Frontal cortex (tissue), 4 donors: ENCODE results near the gene DCST1. TPM values are rescaled to one million over a fixed set of nuclear protein-coding genes. Genes with fewer than 3 reads are reported as not detected.
A peak's percentile ranks its signal among the peaks of the same experiment; 100 is the strongest.

Experiments used
- DNase-seq, 2 donors: peaks; one replicate each; pipeline ENCODE4 v3.0.0; 2012; ENCODE audit warnings: low spot score in 2 of 2
- FAIRE-seq: peaks from 2 replicates; lab custom pipeline; 2012; peaks lifted over from hg19 to GRCh38; lab: Jason Lieb, UNC
- total RNA-seq: library from RNA; depleted of rRNA; stranded (reverse); fragments of >200 nt; gene quantifications from one replicate; pipeline ENCODE4 v1.2.3, GENCODE V29; 2014
- donor health status: control.
- donor health status: control.
- donor health status: control.

The DCST1 gene
- total RNA-seq, 1 donor from 2014 or later = not detected

DNA sequence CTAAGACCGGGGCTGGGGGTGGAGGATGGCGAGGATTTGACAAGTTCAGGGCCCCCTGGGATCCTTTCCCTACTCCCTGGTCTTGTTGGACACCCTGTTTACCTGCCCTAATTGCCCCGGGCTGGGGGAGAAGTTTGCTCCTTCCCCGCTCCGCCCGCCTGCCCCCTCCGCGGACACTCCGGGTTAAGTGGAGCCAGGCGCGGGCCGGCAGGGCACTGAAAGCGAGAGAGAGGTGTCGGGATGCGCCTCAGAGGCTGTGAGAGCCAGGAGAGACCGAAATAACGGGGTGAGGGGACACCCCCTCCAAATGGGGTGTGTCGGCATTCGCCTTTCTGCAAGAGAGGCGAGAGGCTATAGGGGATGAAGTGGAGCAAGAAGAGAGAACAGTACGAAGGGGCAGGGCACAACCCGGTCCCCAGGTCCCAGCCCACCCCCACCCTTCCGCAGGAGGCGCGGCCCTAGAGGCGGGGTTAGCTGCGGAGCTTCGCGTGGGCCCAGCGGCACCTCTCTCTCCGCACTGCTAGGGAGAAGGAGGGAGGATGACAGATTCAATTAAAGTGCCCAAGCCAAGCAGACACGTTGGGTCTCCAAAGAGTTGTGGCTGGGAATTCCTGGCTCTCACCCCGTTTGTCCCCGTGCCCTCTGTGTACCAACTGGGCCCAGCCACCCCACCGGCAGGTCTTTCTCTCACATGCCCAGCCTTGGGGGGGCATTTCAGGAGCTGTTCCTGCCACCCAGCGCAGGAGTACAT is 48.9 kb downstream of the DCST1 start:
- FAIRE-seq = no peak
- peak in 1 of 2 donors; percentile 44 for DNase-seq

DNA sequence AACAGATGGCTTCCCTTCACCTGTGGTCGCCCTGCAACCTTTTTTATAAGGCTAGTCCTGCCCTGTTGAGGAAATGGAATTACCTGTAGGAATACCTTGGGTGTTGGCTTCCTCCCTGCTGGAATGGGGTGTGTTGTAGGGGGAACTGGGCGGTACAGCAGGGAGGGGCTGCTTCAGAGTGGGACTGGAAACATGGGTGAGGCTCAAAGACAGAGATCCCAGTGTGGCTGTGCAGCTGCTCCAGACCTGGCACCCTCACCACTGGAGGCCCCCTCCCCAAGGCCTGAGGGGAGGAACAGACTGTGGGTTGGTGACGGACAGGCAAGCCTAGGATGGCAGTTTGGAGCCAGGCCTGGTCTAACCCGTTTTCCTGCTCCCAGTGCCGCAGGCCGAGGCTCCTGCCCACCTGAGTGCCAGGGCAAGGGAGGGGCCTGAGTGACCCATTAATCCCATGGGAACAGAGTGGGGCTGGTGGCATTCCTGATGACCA is 49.5 kb downstream of the DCST1 start:
- FAIRE-seq (no peak), DNase-seq (peak in 1 of 2 donors; percentile 26)

DNA sequence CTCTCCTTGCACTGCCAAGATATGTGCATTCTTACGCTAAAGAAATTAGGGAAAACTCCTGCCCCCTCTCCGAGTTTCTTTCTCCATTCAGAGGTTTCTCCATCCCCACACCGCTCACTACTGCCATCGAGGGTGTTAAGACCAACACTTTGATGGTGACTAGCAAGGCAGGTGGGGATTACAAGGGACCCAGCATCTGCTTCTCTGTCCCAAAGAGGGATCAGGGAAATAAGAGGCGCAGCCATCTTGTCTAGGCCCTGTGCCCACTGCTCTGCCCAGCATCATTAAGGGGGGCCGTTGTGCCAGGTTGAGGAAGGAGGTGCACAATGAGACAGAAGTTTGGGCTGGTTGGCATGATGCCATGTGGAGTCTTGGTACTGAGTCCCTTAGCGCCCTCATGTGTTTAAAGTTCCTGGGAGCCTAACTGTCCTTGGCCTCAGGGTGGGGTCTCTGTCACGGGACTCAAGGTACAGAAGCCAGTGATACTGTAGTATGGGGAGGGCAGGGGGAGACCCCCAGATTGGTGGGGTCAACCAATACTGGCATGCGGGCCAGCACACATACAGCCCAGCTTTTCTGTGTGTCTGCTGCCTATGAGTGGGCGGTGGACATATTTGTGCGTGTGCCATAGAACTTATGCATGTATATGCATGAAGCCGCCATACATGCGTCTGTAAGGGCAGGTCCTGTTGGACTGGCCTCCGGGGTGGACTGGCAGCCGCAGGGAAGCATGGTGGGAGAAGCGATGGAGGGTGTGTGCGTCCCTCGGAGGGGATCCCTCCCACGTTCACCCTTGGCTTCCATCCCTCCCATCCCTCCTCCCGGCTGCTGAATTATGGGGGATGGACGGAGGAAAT is 50.5 kb downstream of the DCST1 start:
- FAIRE-seq = no peak
- peak in 1 of 2 donors; percentile 54 for DNase-seq

DNA sequence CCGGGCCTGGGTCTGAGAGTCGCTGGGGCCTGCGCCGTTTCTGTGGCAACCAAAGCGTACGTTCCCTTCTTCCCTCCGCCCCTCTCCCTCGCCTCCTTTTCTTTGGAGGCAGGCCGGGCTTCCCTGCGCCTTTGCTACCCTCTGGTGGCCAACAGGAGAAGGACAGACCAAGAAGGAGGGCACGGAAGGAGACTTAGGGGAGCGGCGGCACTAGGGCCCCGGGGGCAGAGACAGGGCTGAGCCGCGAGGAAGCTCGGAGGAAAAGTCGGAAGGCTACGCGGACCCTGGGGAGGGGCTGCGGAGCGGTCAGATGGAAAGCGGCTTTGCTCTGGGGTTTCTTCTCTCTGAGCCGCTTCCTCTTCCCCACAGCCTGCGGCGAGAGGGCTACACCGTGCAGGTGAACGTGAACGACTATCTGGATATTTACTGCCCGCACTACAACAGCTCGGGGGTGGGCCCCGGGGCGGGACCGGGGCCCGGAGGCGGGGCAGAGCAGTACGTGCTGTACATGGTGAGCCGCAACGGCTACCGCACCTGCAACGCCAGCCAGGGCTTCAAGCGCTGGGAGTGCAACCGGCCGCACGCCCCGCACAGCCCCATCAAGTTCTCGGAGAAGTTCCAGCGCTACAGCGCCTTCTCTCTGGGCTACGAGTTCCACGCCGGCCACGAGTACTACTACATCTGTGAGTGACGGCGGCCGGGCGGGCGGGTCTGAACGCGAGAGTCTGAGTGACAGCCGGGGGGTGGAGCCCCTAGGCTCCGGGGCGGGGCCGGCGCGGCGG is 51.3 kb downstream of the DCST1 start:
- no peak for FAIRE-seq
- peak; percentile 96 for DNase-seq

DNA sequence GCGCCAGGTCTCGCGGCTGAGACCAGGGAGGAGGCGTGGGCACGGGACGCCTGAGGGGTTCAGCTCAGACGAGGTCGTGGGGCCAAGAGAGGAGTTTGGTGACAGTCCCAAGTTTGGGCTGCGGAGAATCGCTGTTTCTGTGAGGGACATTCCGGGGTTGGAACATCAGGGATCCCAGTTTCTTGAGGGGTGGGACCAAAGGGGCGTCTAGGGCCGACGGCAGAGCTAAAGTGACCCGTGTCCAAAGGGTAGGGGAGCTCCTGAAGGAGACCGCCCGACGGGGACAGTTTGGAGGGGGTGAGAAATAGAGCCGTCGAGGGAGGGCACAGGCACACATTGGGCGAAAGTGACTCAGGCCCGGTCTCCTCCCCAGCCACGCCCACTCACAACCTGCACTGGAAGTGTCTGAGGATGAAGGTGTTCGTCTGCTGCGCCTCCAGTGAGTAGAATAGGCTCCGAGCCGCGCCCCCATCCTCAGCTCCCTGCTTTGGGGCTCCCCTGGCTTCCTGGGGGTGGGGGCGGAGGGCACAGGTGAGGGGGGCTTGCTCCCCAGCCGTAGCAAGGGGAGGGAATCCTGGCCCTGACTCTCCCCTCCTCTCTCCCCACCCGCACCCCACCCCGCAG is 52.0 kb downstream of the DCST1 start:
- peak in 1 of 2 donors; percentile 44 for DNase-seq
- FAIRE-seq = no peak

DNA sequence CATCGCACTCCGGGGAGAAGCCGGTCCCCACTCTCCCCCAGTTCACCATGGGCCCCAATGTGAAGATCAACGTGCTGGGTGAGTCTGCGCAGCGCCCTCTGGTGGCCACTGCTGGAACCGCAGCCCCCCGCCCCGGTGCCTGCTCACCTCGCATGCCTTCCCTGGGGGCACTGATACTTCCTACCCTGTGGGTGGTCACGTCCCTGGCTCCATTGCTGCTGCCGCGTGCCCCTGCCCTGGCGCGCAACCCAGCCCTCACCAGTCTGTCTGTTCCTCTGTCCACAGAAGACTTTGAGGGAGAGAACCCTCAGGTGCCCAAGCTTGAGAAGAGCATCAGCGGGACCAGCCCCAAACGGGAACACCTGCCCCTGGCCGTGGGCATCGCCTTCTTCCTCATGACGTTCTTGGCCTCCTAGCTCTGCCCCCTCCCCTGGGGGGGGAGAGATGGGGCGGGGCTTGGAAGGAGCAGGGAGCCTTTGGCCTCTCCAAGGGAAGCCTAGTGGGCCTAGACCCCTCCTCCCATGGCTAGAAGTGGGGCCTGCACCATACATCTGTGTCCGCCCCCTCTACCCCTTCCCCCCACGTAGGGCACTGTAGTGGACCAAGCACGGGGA is 52.6 kb downstream of the DCST1 start:
- no peak for FAIRE-seq
- DNase-seq = peak in 1 of 2 donors; percentile 76

DNA sequence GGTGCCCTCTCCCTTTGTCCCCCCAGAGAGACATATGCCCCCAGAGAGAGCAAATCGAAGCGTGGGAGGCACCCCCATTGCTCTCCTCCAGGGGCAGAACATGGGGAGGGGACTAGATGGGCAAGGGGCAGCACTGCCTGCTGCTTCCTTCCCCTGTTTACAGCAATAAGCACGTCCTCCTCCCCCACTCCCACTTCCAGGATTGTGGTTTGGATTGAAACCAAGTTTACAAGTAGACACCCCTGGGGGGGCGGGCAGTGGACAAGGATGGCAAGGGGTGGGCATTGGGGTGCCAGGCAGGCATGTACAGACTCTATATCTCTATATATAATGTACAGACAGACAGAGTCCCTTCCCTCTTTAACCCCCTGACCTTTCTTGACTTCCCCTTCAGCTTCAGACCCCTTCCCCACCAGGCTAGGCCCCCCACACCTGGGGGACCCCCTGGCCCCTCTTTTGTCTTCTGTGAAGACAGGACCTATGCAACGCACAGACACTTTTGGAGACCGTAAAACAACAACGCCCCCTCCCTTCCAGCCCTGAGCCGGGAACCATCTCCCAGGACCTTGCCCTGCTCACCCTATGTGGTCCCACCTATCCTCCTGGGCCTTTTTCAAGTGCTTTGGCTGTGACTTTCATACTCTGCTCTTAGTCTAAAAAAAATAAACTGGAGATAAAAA is 53.4 kb downstream of the DCST1 start:
- DNase-seq (no peak), FAIRE-seq (no peak)

DNA sequence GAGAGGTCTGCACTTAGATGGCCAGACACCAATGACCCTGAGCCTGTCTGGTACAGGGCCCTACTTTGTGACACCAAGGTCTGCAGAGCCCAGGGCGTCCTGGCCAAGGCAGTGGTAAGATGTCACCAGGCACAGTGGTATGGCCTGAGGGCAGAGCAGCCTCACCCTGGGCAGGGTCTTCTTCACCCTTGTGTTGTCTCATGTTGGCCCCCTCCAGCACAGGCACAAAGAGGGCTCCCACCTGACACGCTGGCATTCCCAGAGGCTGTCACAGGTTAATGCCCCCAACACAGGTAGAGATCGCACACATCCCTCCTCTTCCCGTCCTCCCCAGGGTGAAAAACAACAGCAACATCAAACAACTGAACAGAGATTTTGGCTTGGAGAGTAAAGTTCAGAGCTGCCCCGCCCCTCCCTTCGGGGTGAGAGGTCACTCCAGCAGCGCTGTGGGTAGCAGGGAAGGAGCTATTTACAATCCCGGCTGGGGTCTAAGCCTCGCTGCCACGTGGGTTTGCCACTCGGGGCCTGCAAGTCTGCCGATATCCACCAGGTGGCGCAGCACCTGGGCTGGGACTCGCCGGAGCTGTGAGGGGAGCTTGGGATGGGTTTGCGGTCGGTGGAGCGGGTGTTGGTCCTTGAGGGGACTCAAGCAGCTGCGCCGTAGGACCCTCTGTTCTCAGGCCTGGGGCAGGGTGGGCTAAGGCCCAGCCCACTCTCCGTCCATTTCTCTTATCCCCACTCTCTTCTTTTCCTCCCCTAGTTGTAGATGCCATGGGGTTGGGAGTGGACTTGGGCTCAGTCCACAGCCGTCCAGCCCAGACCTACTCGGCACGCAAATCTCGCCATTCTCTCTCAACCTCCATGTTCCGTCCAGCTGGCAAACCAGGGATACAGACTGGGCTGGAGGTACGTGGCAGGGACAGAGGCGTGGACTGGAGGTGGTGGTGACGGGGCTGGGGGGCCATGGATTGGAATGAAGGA is 57.7 kb downstream of the DCST1 start:
- FAIRE-seq (no peak), DNase-seq (peak; percentile 61 to 74)

DNA sequence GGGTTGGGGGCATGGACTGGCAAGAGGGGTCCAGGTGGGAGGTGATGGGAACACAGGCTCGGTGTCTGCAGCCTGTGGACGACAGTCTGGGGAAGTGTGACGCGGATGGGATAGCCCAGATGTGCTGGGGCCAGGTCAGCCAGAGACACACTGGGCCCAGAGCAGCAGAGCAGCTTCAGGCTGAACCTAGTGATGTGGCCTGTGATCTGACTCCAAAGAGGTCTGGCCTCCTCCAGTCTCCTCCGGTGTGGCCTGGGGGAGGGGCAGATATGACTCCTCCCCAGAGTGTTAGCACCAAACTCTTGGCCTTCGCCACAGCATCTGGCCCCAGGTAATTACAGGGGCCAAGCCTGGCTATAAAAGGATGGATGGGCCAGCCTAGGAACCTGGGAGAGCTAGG is 58.5 kb downstream of the DCST1 start:
- no peak for DNase-seq
- no peak for FAIRE-seq

DNA sequence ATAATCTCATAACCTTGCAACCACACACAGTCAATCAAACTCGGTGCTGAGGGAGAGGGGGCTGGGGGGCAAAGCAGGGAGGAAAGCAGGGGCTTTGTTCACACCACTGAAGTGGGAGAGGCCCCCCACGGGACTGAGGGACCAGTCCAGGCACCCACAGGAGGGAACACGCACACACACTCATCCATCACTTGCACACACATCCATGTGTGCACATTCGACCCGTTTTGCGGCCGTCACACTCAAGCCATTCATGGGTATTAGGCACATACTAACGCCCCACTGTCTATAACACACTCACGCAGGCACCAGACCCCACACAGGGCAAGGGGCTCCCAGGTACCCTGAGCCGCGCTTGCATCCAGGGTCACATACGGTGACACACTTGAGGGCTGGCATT is 59.0 kb downstream of the DCST1 start:
- DNase-seq (no peak), FAIRE-seq (no peak)

DNA sequence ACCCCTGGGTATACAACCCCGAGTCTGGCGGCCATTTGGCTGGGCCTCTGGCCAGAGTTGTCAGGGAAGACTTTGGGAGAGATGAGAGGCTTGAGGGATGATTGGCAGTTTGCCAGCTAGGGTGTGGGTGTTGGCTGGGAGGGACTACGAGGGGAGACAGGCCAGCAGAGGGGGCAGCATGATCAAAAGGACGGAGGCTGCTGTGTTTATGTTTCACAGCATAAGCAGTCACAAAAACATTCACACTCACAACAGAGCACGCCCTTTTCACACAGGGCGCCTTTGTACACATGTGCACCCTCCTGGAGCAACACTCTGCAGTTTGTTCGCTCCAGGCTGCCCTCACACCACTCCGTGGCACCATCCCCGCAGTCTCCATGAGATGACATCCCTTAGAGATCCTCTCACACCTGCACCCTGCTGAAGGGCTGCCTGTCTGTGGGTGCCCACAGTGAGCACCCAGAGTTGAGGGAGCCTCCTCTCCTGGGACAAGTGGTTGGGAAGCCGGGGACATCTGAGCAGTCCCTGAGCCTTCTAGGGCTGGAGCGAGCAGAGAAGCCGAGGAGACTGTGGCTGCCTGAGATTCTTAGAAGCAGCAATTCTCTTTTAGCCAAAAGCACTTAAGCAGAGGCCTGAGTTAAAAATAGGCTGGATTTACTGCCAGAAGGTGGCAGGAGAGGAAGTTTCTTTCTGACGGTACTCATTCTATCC is 60.4 kb downstream of the DCST1 start:
- FAIRE-seq (no peak), DNase-seq (peak; percentile 36 to 55)

DNA sequence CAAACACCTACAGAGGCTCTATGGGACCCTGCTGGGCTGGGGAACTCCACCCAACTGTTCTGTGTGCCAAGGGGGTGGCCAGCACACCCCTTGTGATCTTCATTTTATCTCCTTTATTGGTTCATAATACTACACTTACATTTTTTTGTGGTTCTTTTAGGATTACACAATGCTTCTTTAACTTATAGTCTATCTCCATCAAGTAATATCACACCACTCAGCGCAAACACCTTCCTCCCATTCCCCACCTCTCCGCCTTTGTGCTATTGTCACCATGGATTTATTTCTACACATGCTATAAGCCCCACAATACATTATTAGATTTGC is 61.0 kb downstream of the DCST1 start:
- FAIRE-seq = no peak
- no peak for DNase-seq

DNA sequence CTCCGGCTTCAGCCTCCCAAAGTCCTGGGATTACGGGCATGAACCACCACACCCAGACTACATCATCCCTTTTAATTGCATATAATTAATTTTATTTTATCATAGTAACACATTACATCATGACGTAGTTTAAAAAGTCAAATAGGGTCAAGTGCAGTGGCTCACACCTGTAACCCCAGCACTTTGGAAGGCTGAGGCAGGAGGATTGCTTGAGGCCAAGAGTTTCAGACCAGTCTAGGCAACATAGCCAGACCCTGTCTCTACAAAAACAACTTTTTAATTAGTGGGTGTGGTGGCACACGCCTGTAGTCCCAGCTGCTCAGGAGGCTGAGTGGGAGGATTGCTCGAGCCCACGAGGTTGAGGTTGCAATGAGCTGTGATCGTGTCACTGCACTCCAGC is 65.7 kb downstream of the DCST1 start:
- FAIRE-seq (no peak), DNase-seq (no peak)
